GM10266 (cell line): ENCODE data around the gene FSD1.
"Not testable (repeated sequence)": the region's sequence is repeated elsewhere in the genome, so short reads cannot be mapped to it uniquely, and the experiment has no call there.

Source experiments
- DNase-seq: peaks from one replicate; pipeline ENCODE4 v3.0.0; 2012; ENCODE audit errors: extremely low spot score
- CTCF ChIP-seq: IDR thresholded peaks from 2 replicates; pipeline ENCODE4 v1.5.1; 2012; ENCODE audit warnings: mild to moderate bottlenecking, low read depth; ENCODE audit not compliant: control insufficient read depth, insufficient read depth; ENCODE audit errors: missing control alignments

The FSD1 gene

GRCh38 chr19:4266253-4267000 lies 38.0 kb upstream of the FSD1 start:
- DNase-seq = no peak
- no peak for TF ChIP-seq CTCF

- peak; percentile 73 for TF ChIP-seq CTCF
- peak; percentile 76 for DNase-seq
Observed at GRCh38 chr19:4267101-4267900, 37.1 kb upstream of the FSD1 start.

- DNase-seq = no peak
- TF ChIP-seq CTCF = no peak
Observed at GRCh38 chr19:4267901-4268815, 36.2 kb upstream of the FSD1 start.

GRCh38 chr19:4268816-4269430 lies 35.5 kb upstream of the FSD1 start:
- TF ChIP-seq CTCF = peak; percentile 13
- DNase-seq = no peak

- no peak for TF ChIP-seq CTCF
- no peak for DNase-seq
Observed at GRCh38 chr19:4272894-4273293, 31.5 kb upstream of the FSD1 start.

GRCh38 chr19:4274321-4274686 lies 30.1 kb upstream of the FSD1 start:
- DNase-seq = not testable (repeated sequence)

GRCh38 chr19:4277191-4277696 lies 27.2 kb upstream of the FSD1 start:
- TF ChIP-seq CTCF = no peak
- no peak for DNase-seq
